ENCODE measurements around the gene ROBO2. TPM values are rescaled to one million over a fixed set of nuclear protein-coding genes. Genes with fewer than 3 reads are reported as not detected.

The ROBO2 gene
- polyA plus RNA-seq, 1 of the 3 experiments (the other 2 are of a cell fraction), result not detected

- H2AFZ ChIP-seq (ENCODE audit: low read depth), result no peak overlapping the region
- no peaks in the 10 kb centered on the region for H3K27me3 ChIP-seq (ENCODE audit: insufficient read depth)
- no peak overlapping the region for H3K4me3 ChIP-seq (ENCODE audit: low read depth in 2 of 2, low read length in 1 of 2)
- ChIA-PET POLR2A (no interaction called here), CTCF (no interaction called here)
- H3K4me1 ChIP-seq (ENCODE audit: control insufficient read depth in 1 of 2, insufficient read depth in 2 of 2, low read depth in 1 of 2, low read length in 1 of 2), result no peaks in the 10 kb centered on the region
- H3K79me2 ChIP-seq (ENCODE audit: insufficient read depth), result no peaks in the 10 kb centered on the region
- H3K4me2 ChIP-seq, result no peak overlapping the region
- no peak overlapping the region for H3K9ac ChIP-seq
- no peaks in the 10 kb centered on the region for H4K20me1 ChIP-seq (ENCODE audit: insufficient read depth)
- DNase-seq, result no peak
- no peaks in the 10 kb centered on the region for H3K9me3 ChIP-seq
- H3K36me3 ChIP-seq (replicated peaks in 1 of 2; ENCODE audit: control insufficient read depth in 1 of 2, insufficient read depth in 2 of 2, low read length in 1 of 2), result no peaks in the 10 kb centered on the region
- H3K27ac ChIP-seq (ENCODE audit: low read depth in 2 of 2, low read length in 1 of 2), result no peak overlapping the region
- no peaks in the 10 kb centered on the region for H3F3A ChIP-seq (replicated peaks; ENCODE audit: insufficient read depth)
- 12% methylated on average over 1 of the region's 1 CpG for WGBS (ENCODE audit: low lambda C conversion rate)
- no peak for TF ChIP-seq YY1 (IDR thresholded peaks at IDR 0.05; ENCODE audit: low read depth)
- no peak for TF ChIP-seq FOXJ3 (CRISPR knock-in tag; IDR thresholded peaks at IDR 0.05)
- no peak for TF ChIP-seq MEF2A (IDR thresholded peaks at IDR 0.05; ENCODE audit: borderline replicate concordance, low read depth)
- no peak for TF ChIP-seq RFX5 (IDR thresholded peaks at IDR 0.05; ENCODE audit: low read length)
- TF ChIP-seq NFIC (IDR thresholded peaks at IDR 0.05; ENCODE audit: borderline replicate concordance), result no peak
- H3K9me2 ChIP-seq, result no peaks in the 10 kb centered on the region
These were observed 449.3 kb downstream of the ROBO2 start for GRCh38 chr3:77489216-77489615.

DNA sequence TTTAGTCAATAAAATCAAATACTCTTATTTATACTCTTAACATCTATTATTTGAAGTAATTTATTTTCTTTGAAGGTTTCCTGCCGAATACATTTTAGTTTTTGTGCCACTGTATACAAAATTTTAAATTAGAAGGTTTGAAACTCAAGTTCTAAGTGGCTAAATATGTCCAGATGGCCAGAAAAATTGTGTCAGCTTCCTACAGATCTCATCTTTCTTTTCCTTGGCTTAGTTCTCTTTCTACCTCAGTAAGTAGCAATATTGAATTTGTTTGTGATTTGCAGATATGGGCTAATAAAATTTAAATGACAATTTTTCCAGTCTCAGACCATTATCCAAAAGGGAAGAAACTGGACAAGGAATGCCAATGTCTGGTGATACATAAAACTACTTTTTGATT, 452.1 kb downstream of the ROBO2 start:
- ChIA-PET CTCF (interaction anchor here (0.6 kb wide), 1 partner anchor 872 kb away, joined by 3 read pairs; no protein-coding TSS in a partner anchor), POLR2A (no interaction called here)
- TF ChIP-seq YY1 (IDR thresholded peaks at IDR 0.05; ENCODE audit: low read depth), result no peak
- no peak for TF ChIP-seq JUND (IDR thresholded peaks at IDR 0.05)
- no peak for TF ChIP-seq MXI1 (IDR thresholded peaks at IDR 0.05; ENCODE audit: low read depth, low read length)
- no peak for TF ChIP-seq RCOR1 (IDR thresholded peaks at IDR 0.05; ENCODE audit: low read length)
- TF ChIP-seq FOSL2 (IDR thresholded peaks at IDR 0.05; ENCODE audit: borderline replicate concordance, low read depth), result no peak
- TF ChIP-seq, protein P1, sequence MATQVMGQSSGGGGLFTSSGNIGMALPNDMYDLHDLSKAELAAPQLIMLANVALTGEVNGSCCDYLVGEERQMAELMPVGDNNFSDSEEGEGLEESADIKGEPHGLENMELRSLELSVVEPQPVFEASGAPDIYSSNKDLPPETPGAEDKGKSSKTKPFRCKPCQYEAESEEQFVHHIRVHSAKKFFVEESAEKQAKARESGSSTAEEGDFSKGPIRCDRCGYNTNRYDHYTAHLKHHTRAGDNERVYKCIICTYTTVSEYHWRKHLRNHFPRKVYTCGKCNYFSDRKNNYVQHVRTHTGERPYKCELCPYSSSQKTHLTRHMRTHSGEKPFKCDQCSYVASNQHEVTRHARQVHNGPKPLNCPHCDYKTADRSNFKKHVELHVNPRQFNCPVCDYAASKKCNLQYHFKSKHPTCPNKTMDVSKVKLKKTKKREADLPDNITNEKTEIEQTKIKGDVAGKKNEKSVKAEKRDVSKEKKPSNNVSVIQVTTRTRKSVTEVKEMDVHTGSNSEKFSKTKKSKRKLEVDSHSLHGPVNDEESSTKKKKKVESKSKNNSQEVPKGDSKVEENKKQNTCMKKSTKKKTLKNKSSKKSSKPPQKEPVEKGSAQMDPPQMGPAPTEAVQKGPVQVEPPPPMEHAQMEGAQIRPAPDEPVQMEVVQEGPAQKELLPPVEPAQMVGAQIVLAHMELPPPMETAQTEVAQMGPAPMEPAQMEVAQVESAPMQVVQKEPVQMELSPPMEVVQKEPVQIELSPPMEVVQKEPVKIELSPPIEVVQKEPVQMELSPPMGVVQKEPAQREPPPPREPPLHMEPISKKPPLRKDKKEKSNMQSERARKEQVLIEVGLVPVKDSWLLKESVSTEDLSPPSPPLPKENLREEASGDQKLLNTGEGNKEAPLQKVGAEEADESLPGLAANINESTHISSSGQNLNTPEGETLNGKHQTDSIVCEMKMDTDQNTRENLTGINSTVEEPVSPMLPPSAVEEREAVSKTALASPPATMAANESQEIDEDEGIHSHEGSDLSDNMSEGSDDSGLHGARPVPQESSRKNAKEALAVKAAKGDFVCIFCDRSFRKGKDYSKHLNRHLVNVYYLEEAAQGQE (IDR thresholded peaks at IDR 0.05; ENCODE audit: low read depth, low read length), result no peak
- no peak for TF ChIP-seq TEAD4 (IDR thresholded peaks at IDR 0.05; ENCODE audit: borderline replicate concordance, insufficient read depth)
- no peaks in the 10 kb centered on the region for H3K36me3 ChIP-seq (replicated peaks in 1 of 2; ENCODE audit: control insufficient read depth in 1 of 2, insufficient read depth in 2 of 2, low read length in 1 of 2)
- no peaks in the 10 kb centered on the region for H3F3A ChIP-seq (replicated peaks; ENCODE audit: insufficient read depth)
- no peak overlapping the region for H3K4me2 ChIP-seq
- WGBS (ENCODE audit: low lambda C conversion rate), result 8% methylated on average over 1 of the region's 1 CpG
- no peak overlapping the region for H3K9ac ChIP-seq
- no peaks in the 10 kb centered on the region for H3K9me2 ChIP-seq
- H3K79me2 ChIP-seq (ENCODE audit: insufficient read depth), result no peaks in the 10 kb centered on the region
- no peak overlapping the region for H2AFZ ChIP-seq (ENCODE audit: low read depth)
- no peaks in the 10 kb centered on the region for H3K27me3 ChIP-seq (ENCODE audit: insufficient read depth)
- DNase-seq, result no peak
- no peaks in the 10 kb centered on the region for H3K4me1 ChIP-seq (ENCODE audit: control insufficient read depth in 1 of 2, insufficient read depth in 2 of 2, low read depth in 1 of 2, low read length in 1 of 2)
- no peak overlapping the region for H3K27ac ChIP-seq (ENCODE audit: low read depth in 2 of 2, low read length in 1 of 2)
- no peaks in the 10 kb centered on the region for H3K9me3 ChIP-seq
- H3K4me3 ChIP-seq (ENCODE audit: low read depth in 2 of 2, low read length in 1 of 2), result no peak overlapping the region
- H4K20me1 ChIP-seq (ENCODE audit: insufficient read depth), result no peaks in the 10 kb centered on the region

Measured in SK-N-SH (cell line).